Measurements from ENCODE around the gene CYB5D1.

Gene CYB5D1

DNA sequence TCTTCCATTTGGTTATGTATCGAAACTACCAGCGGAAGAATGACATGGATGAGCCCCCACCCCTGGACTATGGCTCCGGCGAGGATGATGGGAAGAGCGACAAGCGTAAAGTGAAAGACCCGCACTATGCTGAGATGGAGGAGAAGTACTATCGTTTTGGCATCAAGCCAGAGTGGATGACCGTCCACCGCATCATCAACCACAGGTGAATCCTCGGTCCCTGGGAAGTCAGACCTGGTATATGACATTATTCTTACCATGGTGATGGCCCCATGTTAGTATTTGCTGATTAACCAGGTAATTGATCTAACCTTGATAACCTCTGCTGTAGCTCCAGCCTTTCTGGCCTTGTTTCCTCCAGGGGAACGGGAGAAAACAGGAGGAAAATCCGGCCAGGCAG is 39.3 kb downstream of the CYB5D1 start:
- FAIRE-seq (no peak), DNase-seq (ENCODE audit: insufficient read length) (no peak)

DNA sequence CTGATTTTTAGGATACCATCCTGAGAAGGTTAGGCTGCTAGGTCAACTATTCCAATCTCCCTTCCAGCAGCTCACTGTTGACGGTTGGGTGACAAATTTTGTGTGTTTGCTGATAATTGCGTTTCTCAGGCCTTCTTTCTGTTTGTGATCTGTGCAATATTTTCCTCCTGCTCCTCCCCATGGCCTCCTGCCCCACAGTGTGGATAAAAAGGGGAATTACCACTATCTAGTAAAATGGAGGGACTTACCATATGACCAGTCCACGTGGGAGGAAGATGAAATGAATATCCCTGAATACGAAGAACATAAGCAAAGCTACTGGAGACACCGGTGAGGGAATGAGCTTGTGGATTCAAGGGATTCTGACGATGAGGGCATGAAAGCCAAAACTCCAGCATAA is 40.0 kb downstream of the CYB5D1 start:
- no peak for DNase-seq (ENCODE audit: insufficient read length)
- no peak for FAIRE-seq
- TF ChIP-seq POLR2AphosphoS5 (IDR thresholded peaks at IDR 0.05; ENCODE audit: low read depth, low read length) (no peak), TAF1 (IDR thresholded peaks at IDR 0.05; ENCODE audit: borderline replicate concordance, low read depth, low read length) (no peak), POLR2A (IDR thresholded peaks at IDR 0.05; ENCODE audit: low read depth, low read length) (no peak)

More for the DNA sequence above, 39.3 kb downstream of the CYB5D1 start:
- TF ChIP-seq TAF1 (IDR thresholded peaks at IDR 0.05; ENCODE audit: borderline replicate concordance, low read depth, low read length) (no peak), POLR2A (IDR thresholded peaks at IDR 0.05; ENCODE audit: low read depth, low read length) (no peak), POLR2AphosphoS5 (IDR thresholded peaks at IDR 0.05; ENCODE audit: low read depth, low read length) (no peak)

GRCh38 chr17:7903154-7904103 is 45.6 kb downstream of the CYB5D1 start:
- DNase-seq (ENCODE audit: insufficient read length) (no peak), FAIRE-seq (no peak)
- TF ChIP-seq TAF1 (IDR thresholded peaks at IDR 0.05; ENCODE audit: borderline replicate concordance, low read depth, low read length): no peak
- no peak for TF ChIP-seq POLR2AphosphoS5 (IDR thresholded peaks at IDR 0.05; ENCODE audit: low read depth, low read length)
- no peak for TF ChIP-seq POLR2A (IDR thresholded peaks at IDR 0.05; ENCODE audit: low read depth, low read length)

GRCh38 chr17:7909089-7909488 is 51.3 kb downstream of the CYB5D1 start:
- DNase-seq (ENCODE audit: insufficient read length): no peak
- TF ChIP-seq POLR2A (IDR thresholded peaks at IDR 0.05; ENCODE audit: low read depth, low read length) (no peak), POLR2AphosphoS5 (IDR thresholded peaks at IDR 0.05; ENCODE audit: low read depth, low read length) (no peak), TAF1 (IDR thresholded peaks at IDR 0.05; ENCODE audit: borderline replicate concordance, low read depth, low read length) (no peak)
- no peak for FAIRE-seq

- no peak for FAIRE-seq
- DNase-seq (ENCODE audit: insufficient read length): no peak
- TF ChIP-seq POLR2A (IDR thresholded peaks at IDR 0.05; ENCODE audit: low read depth, low read length) (no peak), POLR2AphosphoS5 (IDR thresholded peaks at IDR 0.05; ENCODE audit: low read depth, low read length) (no peak), TAF1 (IDR thresholded peaks at IDR 0.05; ENCODE audit: borderline replicate concordance, low read depth, low read length) (no peak)
Observed at GRCh38 chr17:7910281-7910680, 52.5 kb downstream of the CYB5D1 start.

DNA sequence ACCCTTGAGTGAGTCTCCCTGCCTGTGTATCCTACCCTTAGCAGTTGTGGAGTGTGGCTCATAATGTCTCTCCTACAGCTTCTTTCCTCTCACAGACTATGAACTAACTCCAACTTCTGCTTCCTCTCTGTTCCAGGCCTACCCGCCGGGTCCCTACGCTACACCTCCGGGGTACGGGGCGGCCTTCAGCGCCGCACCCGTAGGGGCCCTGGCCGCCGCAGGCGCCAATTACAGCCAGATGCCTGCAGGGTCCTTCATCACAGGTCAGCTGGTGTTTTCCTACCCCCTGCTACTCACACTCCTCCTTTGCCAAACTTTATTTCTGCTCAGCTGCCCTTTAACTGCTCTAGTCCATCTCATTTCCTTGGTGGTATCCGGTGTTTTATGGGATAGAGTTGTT is 52.9 kb downstream of the CYB5D1 start:
- no peak for FAIRE-seq
- no peak for TF ChIP-seq POLR2AphosphoS5 (IDR thresholded peaks at IDR 0.05; ENCODE audit: low read depth, low read length)
- TF ChIP-seq TAF1 (IDR thresholded peaks at IDR 0.05; ENCODE audit: borderline replicate concordance, low read depth, low read length): no peak
- no peak for TF ChIP-seq POLR2A (IDR thresholded peaks at IDR 0.05; ENCODE audit: low read depth, low read length)

DNA sequence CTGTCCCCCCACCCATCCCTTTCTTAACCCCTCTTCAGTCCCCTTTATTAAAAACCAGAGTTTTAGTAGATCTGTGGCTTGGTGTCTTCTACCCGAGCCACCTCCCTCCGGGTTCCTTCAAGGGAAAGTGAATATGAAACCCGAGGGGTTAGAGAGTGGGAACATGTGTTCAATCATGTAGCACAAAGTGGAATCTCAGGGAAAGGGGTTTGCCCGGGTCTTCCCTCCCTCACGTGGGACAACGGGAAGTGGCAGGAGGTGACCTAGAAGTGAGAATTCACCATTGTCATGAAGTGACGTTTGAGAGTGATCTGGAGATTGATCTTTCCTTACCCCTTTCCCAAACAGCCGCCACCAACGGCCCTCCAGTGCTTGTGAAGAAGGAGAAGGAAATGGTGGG is 53.3 kb downstream of the CYB5D1 start:
- no peak for DNase-seq (ENCODE audit: insufficient read length)
- no peak for FAIRE-seq
- no peak for TF ChIP-seq POLR2A (IDR thresholded peaks at IDR 0.05; ENCODE audit: low read depth, low read length)
- TF ChIP-seq TAF1 (IDR thresholded peaks at IDR 0.05; ENCODE audit: borderline replicate concordance, low read depth, low read length): no peak
- no peak for TF ChIP-seq POLR2AphosphoS5 (IDR thresholded peaks at IDR 0.05; ENCODE audit: low read depth, low read length)

More for the DNA sequence above, 52.9 kb downstream of the CYB5D1 start:
- DNase-seq (ENCODE audit: insufficient read length): no peak

Data from GM12892 (cell line).